HG03558 (cell line): Measurements from ENCODE around the gene PRAMEF11.
"Not testable (repeated sequence)": the region's sequence is repeated elsewhere in the genome, so short reads cannot be mapped to it uniquely, and the experiment has no call there.

Source experiments
- ATAC-seq: cut with Tn5 transposase; IDR thresholded peaks from one replicate; pipeline ENCODE4 v1.9.1; 2021; ENCODE audit warnings: moderate number of reproducible peaks; ENCODE audit not compliant: unreplicated experiment; ENCODE audit errors: extremely low read depth

Gene PRAMEF11

GRCh38 chr1:12831310-12831709 lies at the start of gene PRAMEF11:
Gene PRAMEF11, minus strand, starts transcription at chr1:12831410. Its CDS starts 2,621 bp downstream, at chr1:12828789.
- not testable (repeated sequence) for ATAC-seq

- ATAC-seq: not testable (repeated sequence)
Measured at GRCh38 chr1:12878453-12878852, 47.2 kb upstream of the PRAMEF11 start.

GRCh38 chr1:12863131-12863880 lies 32.1 kb upstream of the PRAMEF11 start:
- ATAC-seq: not testable (repeated sequence)

GRCh38 chr1:12856786-12857185 lies 25.6 kb upstream of the PRAMEF11 start, which contains the start of gene PRAMEF2:
Gene PRAMEF2, plus strand, starts transcription at chr1:12857086. Its CDS starts 1,924 bp downstream, at chr1:12859010.
- not testable (repeated sequence) for ATAC-seq

- no peak for ATAC-seq
Measured at GRCh38 chr1:12851779-12852178, 20.6 kb upstream of the PRAMEF11 start.

GRCh38 chr1:12848620-12849019 lies 17.4 kb upstream of the PRAMEF11 start, which contains the start of gene HNRNPCL1:
Gene HNRNPCL1, minus strand, starts transcription at chr1:12848720. Its CDS starts 431 bp downstream, at chr1:12848289.
- ATAC-seq: not testable (repeated sequence)

GRCh38 chr1:12833251-12833650 lies 2.0 kb upstream of the PRAMEF11 start:
- ATAC-seq: not testable (repeated sequence)

- ATAC-seq: not testable (repeated sequence)
Measured at GRCh38 chr1:12819061-12819460, 12.1 kb downstream of the PRAMEF11 start.

GRCh38 chr1:12811409-12811784 lies 19.8 kb downstream of the PRAMEF11 start:
- no peak for ATAC-seq

- no peak for ATAC-seq
Measured at GRCh38 chr1:12810691-12811408, 20.4 kb downstream of the PRAMEF11 start.

- ATAC-seq: no peak
Measured at GRCh38 chr1:12809933-12810332, 21.3 kb downstream of the PRAMEF11 start.

- ATAC-seq: no peak
Measured at GRCh38 chr1:12799730-12800129, 31.5 kb downstream of the PRAMEF11 start.

GRCh38 chr1:12798911-12799310 lies 32.3 kb downstream of the PRAMEF11 start:
- ATAC-seq: no peak

- ATAC-seq: not testable (repeated sequence)
Measured at GRCh38 chr1:12791097-12791496, 40.1 kb downstream of the PRAMEF11 start, which contains the start of gene PRAMEF1. Gene PRAMEF1, plus strand, starts transcription at chr1:12791397. Its CDS starts 1,831 bp downstream, at chr1:12793228.

- not testable (repeated sequence) for ATAC-seq
Measured at GRCh38 chr1:12784729-12785128, 46.5 kb downstream of the PRAMEF11 start.

- ATAC-seq: not testable (repeated sequence)
Measured at GRCh38 chr1:12783783-12784182, 47.4 kb downstream of the PRAMEF11 start.

GRCh38 chr1:12781488-12781887 lies 49.7 kb downstream of the PRAMEF11 start:
- ATAC-seq: not testable (repeated sequence)

GRCh38 chr1:12778907-12779306 lies 52.3 kb downstream of the PRAMEF11 start:
- ATAC-seq: no peak

- no peak for ATAC-seq
Measured at GRCh38 chr1:12778061-12778460, 53.1 kb downstream of the PRAMEF11 start.

GRCh38 chr1:12776801-12777557 lies 54.2 kb downstream of the PRAMEF11 start:
- ATAC-seq: no peak
